B cell (primary cell): ENCODE measurements around the gene IER5L. TPM values are rescaled to one million over a fixed set of nuclear protein-coding genes. Genes with fewer than 3 reads are reported as not detected.
"Not testable (repeated sequence)": the region's sequence is repeated elsewhere in the genome, so short reads cannot be mapped to it uniquely, and the experiment has no call there.

ENCODE experiments used
- ATAC-seq: fragments of 200-7000 bp; cut with Tn5 transposase; one replicate; pipeline ENCODE4 v1.10.0; 2021; ENCODE audit warnings: low read depth, mild to moderate bottlenecking, moderate number of reproducible peaks, moderate library complexity
- CTCF ChIA-PET: fragments of 350-600 bp; sonication (Branson Sonifier 250); formaldehyde crosslinking; loops from one replicate; lab custom pipeline; 2021; ENCODE audit warnings: antibody characterized with exemption, inconsistent platforms; lab: Charles Lee
- POLR2A ChIA-PET: fragments of 350-600 bp; sonication (Branson Sonifier 250); formaldehyde crosslinking; loops from one replicate; lab custom pipeline; 2021; ENCODE audit warnings: antibody characterized with exemption; lab: Charles Lee
- DNase-seq: peaks from one replicate; pipeline ENCODE4 v3.0.0; 2013
- H2AFZ ChIP-seq: 2 replicates; pipeline ENCODE4 v1.6.1; 2012; ENCODE audit warnings: mild to moderate bottlenecking, low read depth, low read length; ENCODE audit not compliant: insufficient read depth, poor library complexity, severe bottlenecking
- H3K27ac ChIP-seq, 2 donors: 1 replicate in 1 of 2; 2 replicates in 1 of 2; pipeline ENCODE4 v1.5.1; 2012 to 2013; ENCODE audit warnings: low read length in 2 of 2, mild to moderate bottlenecking in 2 of 2, moderate library complexity in 1 of 2
- H3K27me3 ChIP-seq, 4 experiments: fragments of 200-600 bp in 1 of 4; sonication (generic) in 1 of 4; replicated peaks in 1 of 4; 1 replicate in 2 of 4; 2 replicates in 2 of 4; pipeline versions ENCODE4 v1.6.1 to v1.7.0; 2013 to 2016; ENCODE audit warnings: low read length in 3 of 4, mild to moderate bottlenecking in 2 of 4, mixed read lengths in 1 of 4, moderate library complexity in 1 of 4; ENCODE audit not compliant: insufficient read depth in 4 of 4, control insufficient read depth in 3 of 4; ENCODE audit errors: control extremely low read depth in 1 of 4
- H3K36me3 ChIP-seq, 2 experiments: replicated peaks in 1 of 2; 1 replicate in 1 of 2; 2 replicates in 1 of 2; pipeline versions ENCODE4 v1.6.1 to v1.7.1; 2013; ENCODE audit warnings: low read length in 1 of 2; ENCODE audit not compliant: insufficient read depth in 2 of 2, control insufficient read depth in 1 of 2; ENCODE audit errors: control extremely low read depth in 1 of 2, extremely low read depth in 1 of 2
- H3K4me1 ChIP-seq, 2 donors: fragments of 200-600 bp in 1 of 2; sonication (generic) in 1 of 2; 1 replicate in 1 of 2; 2 replicates in 1 of 2; pipeline versions ENCODE4 v1.5.1 to v1.6.1; 2013 to 2017; ENCODE audit warnings: low read length in 2 of 2; ENCODE audit not compliant: control insufficient read depth in 2 of 2, insufficient read depth in 2 of 2
- H3K4me2 ChIP-seq: replicated peaks from 2 replicates; pipeline ENCODE3; 2012; ENCODE audit warnings: mild to moderate bottlenecking, low read depth, low read length; ENCODE audit not compliant: poor library complexity, severe bottlenecking
- H3K4me3 ChIP-seq, 5 experiments: fragments of 200-600 bp in 1 of 5; sonication (generic) in 1 of 5; 1 replicate in 3 of 5; 2 replicates in 2 of 5; pipeline versions ENCODE4 v1.5.1 to v1.7.0; 2011 to 2016; ENCODE audit warnings: low read length in 4 of 5, mild to moderate bottlenecking in 4 of 5, low read depth in 2 of 5, control low read depth in 1 of 5, moderate library complexity in 1 of 5; ENCODE audit not compliant: insufficient read depth in 1 of 5; ENCODE audit errors: control extremely low read depth in 1 of 5, extremely low read depth in 1 of 5
- H3K79me2 ChIP-seq: fragments of 200-600 bp; sonication (generic); one replicate; pipeline ENCODE4 v1.6.0; 2016; ENCODE audit warnings: low read length; ENCODE audit not compliant: control insufficient read depth, insufficient read depth
- H3K9ac ChIP-seq: fragments of 200-600 bp; sonication (generic); 2 replicates; pipeline ENCODE4 v1.6.1; 2017; ENCODE audit warnings: mild to moderate bottlenecking, low read length, moderate library complexity
- H3K9me3 ChIP-seq, 3 donors: one replicate each; pipeline versions ENCODE4 v1.6.1 to v1.7.1; 2013; ENCODE audit warnings: low read length in 2 of 3; ENCODE audit not compliant: control insufficient read depth in 2 of 3, insufficient read depth in 1 of 3; ENCODE audit errors: control extremely low read depth in 1 of 3
- H4K20me1 ChIP-seq: 2 replicates; pipeline ENCODE4 v1.6.0; 2012; ENCODE audit warnings: mild to moderate bottlenecking, low read length; ENCODE audit not compliant: insufficient read depth, control insufficient read depth, poor library complexity, severe bottlenecking
- H3K27ac Mint-ChIP-seq: one replicate; pipeline ENCODE4 v1.8.0; 2021; ENCODE audit warnings: mixed read lengths
- H3K27me3 Mint-ChIP-seq: one replicate; pipeline ENCODE4 v1.8.0; 2021; ENCODE audit warnings: mixed read lengths
- H3K4me1 Mint-ChIP-seq: one replicate; pipeline ENCODE4 v1.8.0; 2021; ENCODE audit warnings: mixed read lengths
- H3K4me3 Mint-ChIP-seq: one replicate; pipeline ENCODE4 v1.8.0; 2021; ENCODE audit warnings: mixed read lengths
- H3K9me3 Mint-ChIP-seq: one replicate; pipeline ENCODE4 v1.8.0; 2022; ENCODE audit warnings: mixed read lengths; ENCODE audit not compliant: insufficient read depth
- EZH2 ChIP-seq: IDR thresholded peaks from 2 replicates; pipeline ENCODE4 v1.6.1; 2012; ENCODE audit warnings: borderline replicate concordance, low read depth, mild to moderate bottlenecking, moderate library complexity, low read length; ENCODE audit not compliant: insufficient read depth, poor library complexity, severe bottlenecking
- WGBS: methylation state at CpG from one replicate; pipeline ENCODE4 v1.1.5; 2013; ENCODE audit warnings: missing lambda C conversion rate; ENCODE audit not compliant: insufficient coverage; 5-methylcytosine and 5-hydroxymethylcytosine counted together
- intact Hi-C: fragments of 100-400 bp; cut with micrococcal nuclease; formaldehyde crosslinking; loops from one replicate; pipeline ENCODE4 v1.10.0; 2022
- polyA plus RNA-seq: library from polyadenylated mRNA; depleted of rRNA; stranded (reverse); fragments of >200 nt; gene quantifications from 2 replicates; pipeline ENCODE4 v1.2.3, GENCODE V29; 2012
- total RNA-seq, 2 donors: library from RNA; stranded (reverse); fragments of 120-200 nt in 1 of 2; gene quantifications; 1 replicate in 1 of 2; 2 replicates in 1 of 2; pipeline versions ENCODE4 v1.2.3 to v1.2.4, GENCODE V29; 2013 to 2022
- TF ChIP-seq, protein P1 (sequence below): fragments of 200-600 bp; IDR thresholded peaks from one replicate; pipeline ENCODE4 v1.8.0; 2022; ENCODE audit warnings: antibody characterized with exemption, mild to moderate bottlenecking

IER5L gene
- total and polyA plus RNA-seq, 2 donors (not counting 1 experiment from before 2014, with no cell fraction given): 1.5 to 12.9 TPM

DNA sequence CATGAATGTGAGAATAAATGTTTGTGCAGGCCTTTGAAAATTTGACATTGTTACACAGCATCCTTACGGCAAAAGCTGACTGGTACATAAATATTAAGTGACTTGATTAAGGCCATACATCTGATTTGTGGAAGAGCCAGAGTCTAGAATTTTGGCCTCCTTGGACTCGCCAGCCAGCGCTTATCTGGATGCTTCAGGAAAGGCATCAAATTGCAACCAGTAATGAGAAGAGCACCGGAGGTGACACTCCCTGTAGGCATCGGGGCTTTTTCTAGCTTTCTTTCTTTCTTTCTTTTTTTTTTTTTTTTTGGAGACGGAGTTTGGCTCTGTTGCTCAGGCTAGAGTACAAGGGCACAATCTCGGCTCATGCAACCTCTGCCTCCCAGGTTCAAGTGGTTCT, 13.2 kb upstream of the IER5L start:
- ATAC-seq (no peak), DNase-seq (no peak)
- H3K4me3 ChIP-seq: no peak overlapping the region
- no peak for TF ChIP-seq EZH2
- TF ChIP-seq, protein P1, sequence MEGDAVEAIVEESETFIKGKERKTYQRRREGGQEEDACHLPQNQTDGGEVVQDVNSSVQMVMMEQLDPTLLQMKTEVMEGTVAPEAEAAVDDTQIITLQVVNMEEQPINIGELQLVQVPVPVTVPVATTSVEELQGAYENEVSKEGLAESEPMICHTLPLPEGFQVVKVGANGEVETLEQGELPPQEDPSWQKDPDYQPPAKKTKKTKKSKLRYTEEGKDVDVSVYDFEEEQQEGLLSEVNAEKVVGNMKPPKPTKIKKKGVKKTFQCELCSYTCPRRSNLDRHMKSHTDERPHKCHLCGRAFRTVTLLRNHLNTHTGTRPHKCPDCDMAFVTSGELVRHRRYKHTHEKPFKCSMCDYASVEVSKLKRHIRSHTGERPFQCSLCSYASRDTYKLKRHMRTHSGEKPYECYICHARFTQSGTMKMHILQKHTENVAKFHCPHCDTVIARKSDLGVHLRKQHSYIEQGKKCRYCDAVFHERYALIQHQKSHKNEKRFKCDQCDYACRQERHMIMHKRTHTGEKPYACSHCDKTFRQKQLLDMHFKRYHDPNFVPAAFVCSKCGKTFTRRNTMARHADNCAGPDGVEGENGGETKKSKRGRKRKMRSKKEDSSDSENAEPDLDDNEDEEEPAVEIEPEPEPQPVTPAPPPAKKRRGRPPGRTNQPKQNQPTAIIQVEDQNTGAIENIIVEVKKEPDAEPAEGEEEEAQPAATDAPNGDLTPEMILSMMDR: no peak
- no peaks in the 10 kb centered on the region for H3K79me2 ChIP-seq
- H3K27ac ChIP-seq: no peak overlapping the region
- ChIA-PET CTCF (interaction anchor here (1.5 to 2.2 kb wide), 2 partner anchors 17 to 60 kb away, joined by 3 to 6 read pairs; no protein-coding TSS in a partner anchor), POLR2A (no interaction called here)
- no peaks in the 10 kb centered on the region for H3K36me3 ChIP-seq
- peaks cover 0 to 31% (median 10%) of the 10 kb centered on the region in 4 experiments for H3K27me3 ChIP-seq
- H2AFZ ChIP-seq: no peak overlapping the region
- Mint-ChIP-seq H3K9me3 (no peaks in the 10 kb centered on the region), H3K27me3 (peaks cover 43% of the 10 kb centered on the region), H3K4me3 (no peak overlapping the region), H3K27ac (no peak overlapping the region), H3K4me1 (no peaks in the 10 kb centered on the region)
- no peak overlapping the region for H3K9ac ChIP-seq
- no peaks in the 10 kb centered on the region for H4K20me1 ChIP-seq
- 100% methylated on average over 3 of the region's 7 CpGs for WGBS
- H3K4me2 ChIP-seq: no peak overlapping the region
- intact Hi-C loops: no loop called here
- peaks cover 0 to 25% (median 4%) of the 10 kb centered on the region in 3 donors for H3K9me3 ChIP-seq
- H3K4me1 ChIP-seq: no peaks in the 10 kb centered on the region

DNA sequence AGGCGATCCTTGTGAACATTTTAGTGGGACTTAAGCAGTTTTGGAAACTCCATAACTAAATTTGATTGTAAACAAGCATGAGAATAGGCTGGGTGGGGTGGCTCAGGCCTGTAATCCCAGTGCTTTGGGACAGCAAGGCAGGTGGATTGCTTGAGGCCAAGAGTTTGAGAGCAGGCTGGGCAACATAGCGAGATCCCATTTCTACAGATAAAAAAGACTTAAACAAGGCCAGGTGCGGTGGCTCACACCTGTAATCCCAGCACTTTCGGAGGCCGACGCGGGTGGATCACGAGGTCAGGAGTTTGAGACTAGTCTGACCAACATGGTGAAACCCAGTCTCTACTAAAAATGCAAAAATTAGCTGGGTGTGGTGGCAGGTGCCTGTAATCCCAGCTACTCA, 11.9 kb upstream of the IER5L start:
- CTCF ChIA-PET: interaction anchor here (2.2 kb wide), 1 partner anchor 16 kb away, joined by 6 read pairs; no protein-coding TSS in a partner anchor
- H3K4me1 ChIP-seq, H4K20me1 ChIP-seq, DNase-seq, H2AFZ ChIP-seq, H3K4me3 Mint-ChIP-seq, H3K27ac Mint-ChIP-seq, H3K9me3 Mint-ChIP-seq, POLR2A ChIA-PET, ATAC-seq, H3K36me3 ChIP-seq, intact Hi-C loops, H3K9ac ChIP-seq, H3K79me2 ChIP-seq, H3K27ac ChIP-seq, H3K4me3 ChIP-seq, H3K4me1 Mint-ChIP-seq, H3K4me2 ChIP-seq: not testable (repeated sequence)
- Histone ChIP-seq H3K9me3 (peaks cover 0 to 14% (median 4%) of the 10 kb centered on the region in 3 donors), H3K27me3 (peaks cover 0 to 21% (median 6%) of the 10 kb centered on the region in 4 experiments)
- peaks cover 37% of the 10 kb centered on the region for H3K27me3 Mint-ChIP-seq
- WGBS: 95% methylated on average over 7 of the region's 8 CpGs
